Vagina (tissue), 2 donors: ENCODE measurements around the gene ZNF165. TPM values are rescaled to one million over a fixed set of nuclear protein-coding genes. Genes with fewer than 3 reads are reported as not detected.

Experiments
- DNase-seq, 2 donors: peaks; one replicate each; pipeline ENCODE4 v3.0.0-alpha.2; 2017; ENCODE audit errors: extremely low spot score in 2 of 2
- H3K27ac ChIP-seq: fragments of 200-600 bp; sonication (generic); one replicate; pipeline ENCODE4 v1.5.1; 2019
- H3K27me3 ChIP-seq: fragments of 200-600 bp; sonication (generic); one replicate; pipeline ENCODE4 v1.5.1; 2019
- H3K36me3 ChIP-seq, 2 donors: fragments of 200-600 bp; sonication (generic); one replicate each; pipeline ENCODE4 v1.5.1; 2017 to 2019
- H3K4me1 ChIP-seq: fragments of 200-600 bp; sonication (generic); one replicate; pipeline ENCODE4 v1.5.1; 2019
- H3K4me3 ChIP-seq, 2 donors: fragments of 200-600 bp; sonication (generic); 1 replicate in 1 of 2; 2 replicates in 1 of 2; pipeline ENCODE4 v1.5.1; 2016 to 2019
- H3K9me3 ChIP-seq: fragments of 200-600 bp; sonication (generic); one replicate; pipeline ENCODE4 v1.5.1; 2019
- POLR2A ChIP-seq, 2 donors: fragments of 450-650 bp; IDR thresholded peaks; one replicate each; pipeline ENCODE4 v1.6.1; 2017; ENCODE audit warnings: antibody characterized with exemption in 2 of 2, mild to moderate bottlenecking in 2 of 2, moderate library complexity in 2 of 2
- POLR2AphosphoS5 ChIP-seq, 2 donors: sonication (generic); formaldehyde crosslinking; IDR thresholded peaks; one replicate each; pipeline ENCODE4 v1.9.0; 2017; ENCODE audit warnings: antibody characterized with exemption in 2 of 2, mild to moderate bottlenecking in 2 of 2, low read depth in 1 of 2; ENCODE audit not compliant: insufficient read depth in 1 of 2
- intact Hi-C: fragments of 100-400 bp; cut with DNase I; formaldehyde crosslinking; loops from one replicate; pipeline ENCODE4 v1.15.1; 2023
- total RNA-seq: library from RNA; depleted of rRNA; stranded (reverse); fragments of >200 nt; gene quantifications from one replicate; pipeline ENCODE4 v1.2.3, GENCODE V29; 2016
- TF ChIP-seq, protein P1 (sequence below), 3 experiments: fragments of 450-650 bp in 2 of 3; fragments of 200-600 bp in 1 of 3; sonication (generic) in 1 of 3; IDR thresholded peaks; one replicate each; pipeline ENCODE4 v1.5.1; 2017 to 2019; ENCODE audit warnings: antibody characterized with exemption in 3 of 3, mild to moderate bottlenecking in 2 of 3, moderate library complexity in 2 of 3

Gene ZNF165
- total RNA-seq, 1 donor from 2014 or later: 3.7 TPM

DNA sequence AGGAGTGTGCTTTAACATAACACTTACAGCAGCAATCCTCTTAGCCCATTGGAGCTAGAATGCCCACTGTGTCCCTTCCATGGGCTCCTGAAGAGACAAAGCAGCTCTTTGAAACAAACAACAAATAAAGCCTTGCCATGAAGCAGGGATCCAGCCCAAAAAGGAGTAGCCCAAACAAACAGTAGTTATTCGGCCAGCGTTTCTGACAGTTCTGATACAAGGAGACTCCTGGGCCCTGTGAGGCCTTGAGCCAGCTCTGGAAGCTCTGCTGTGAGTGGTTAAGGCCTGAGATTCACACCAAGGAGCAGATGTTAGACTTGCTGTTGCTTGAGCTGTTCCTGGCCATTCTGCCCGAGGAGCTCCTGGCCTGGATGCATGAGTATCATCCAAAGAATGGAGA, 27.1 kb downstream of the ZNF165 start:
- intact Hi-C loops: no loop called here
- Histone ChIP-seq H3K4me3 (no peak overlapping the region), H3K27me3 (no peaks in the 10 kb centered on the region), H3K9me3 (no peaks in the 10 kb centered on the region), H3K27ac (no peak overlapping the region), H3K4me1 (peaks cover 6% of the 10 kb centered on the region), H3K36me3 (no peaks in the 10 kb centered on the region)
- DNase-seq: no peak
- TF ChIP-seq POLR2AphosphoS5 (IDR thresholded peaks at IDR 0.05; ENCODE audit: insufficient read depth in 1 of 2, low read depth in 1 of 2): no peak
- no peak for TF ChIP-seq POLR2A (IDR thresholded peaks at IDR 0.05)
- TF ChIP-seq, protein P1, sequence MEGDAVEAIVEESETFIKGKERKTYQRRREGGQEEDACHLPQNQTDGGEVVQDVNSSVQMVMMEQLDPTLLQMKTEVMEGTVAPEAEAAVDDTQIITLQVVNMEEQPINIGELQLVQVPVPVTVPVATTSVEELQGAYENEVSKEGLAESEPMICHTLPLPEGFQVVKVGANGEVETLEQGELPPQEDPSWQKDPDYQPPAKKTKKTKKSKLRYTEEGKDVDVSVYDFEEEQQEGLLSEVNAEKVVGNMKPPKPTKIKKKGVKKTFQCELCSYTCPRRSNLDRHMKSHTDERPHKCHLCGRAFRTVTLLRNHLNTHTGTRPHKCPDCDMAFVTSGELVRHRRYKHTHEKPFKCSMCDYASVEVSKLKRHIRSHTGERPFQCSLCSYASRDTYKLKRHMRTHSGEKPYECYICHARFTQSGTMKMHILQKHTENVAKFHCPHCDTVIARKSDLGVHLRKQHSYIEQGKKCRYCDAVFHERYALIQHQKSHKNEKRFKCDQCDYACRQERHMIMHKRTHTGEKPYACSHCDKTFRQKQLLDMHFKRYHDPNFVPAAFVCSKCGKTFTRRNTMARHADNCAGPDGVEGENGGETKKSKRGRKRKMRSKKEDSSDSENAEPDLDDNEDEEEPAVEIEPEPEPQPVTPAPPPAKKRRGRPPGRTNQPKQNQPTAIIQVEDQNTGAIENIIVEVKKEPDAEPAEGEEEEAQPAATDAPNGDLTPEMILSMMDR (IDR thresholded peaks at IDR 0.05): no peak

DNA sequence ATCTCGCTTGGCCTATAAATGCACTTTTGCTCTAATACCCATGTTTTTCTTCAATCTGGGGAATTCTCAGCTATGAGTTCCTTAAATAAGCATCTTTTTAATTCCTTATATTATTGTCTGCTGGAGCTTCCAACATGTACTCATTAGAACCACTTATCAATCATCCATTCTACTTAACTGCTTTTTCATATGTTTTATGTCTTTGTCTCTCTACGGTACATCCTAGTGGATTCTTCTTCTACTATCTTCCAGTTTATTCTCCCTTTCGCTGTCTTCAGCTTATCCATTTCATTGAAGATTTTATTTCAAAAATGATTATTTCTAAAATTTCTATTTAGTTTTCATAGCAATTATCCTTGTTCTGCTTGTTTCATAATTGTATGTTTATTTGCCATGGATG, 31.6 kb downstream of the ZNF165 start:
- DNase-seq: no peak
- no peaks in the 10 kb centered on the region for H3K9me3 ChIP-seq
- intact Hi-C loops: no loop called here

DNA sequence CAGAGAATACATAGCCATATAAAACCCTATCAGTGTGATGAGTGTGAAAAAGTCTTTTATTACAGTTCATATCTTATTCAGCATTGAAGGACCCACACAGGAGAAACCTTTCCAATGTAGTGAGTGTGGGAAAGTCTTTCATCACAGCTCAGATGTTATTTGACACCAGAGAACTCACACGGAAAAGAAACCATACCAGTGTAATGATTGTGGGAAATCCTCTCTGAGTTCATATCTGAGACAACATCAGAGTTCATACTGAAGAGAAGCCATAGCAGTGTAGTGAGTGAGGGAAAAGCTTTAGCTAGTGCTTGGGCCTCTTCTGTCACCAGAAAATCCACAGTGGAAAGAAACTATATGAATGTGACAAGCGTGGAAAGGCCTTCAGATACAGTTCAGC, 35.4 kb downstream of the ZNF165 start:
- TF ChIP-seq POLR2A (IDR thresholded peaks at IDR 0.05) (no peak), POLR2AphosphoS5 (IDR thresholded peaks at IDR 0.05; ENCODE audit: insufficient read depth in 1 of 2, low read depth in 1 of 2) (no peak)
- TF ChIP-seq, protein P1 (IDR thresholded peaks at IDR 0.05): no peak
- no peaks in the 10 kb centered on the region for H3K4me1 ChIP-seq
- no peaks in the 10 kb centered on the region for H3K9me3 ChIP-seq
- H3K36me3 ChIP-seq: peaks cover 0 to 13% of the 10 kb centered on the region in 2 donors
- H3K4me3 ChIP-seq: no peak overlapping the region
- no peak for DNase-seq
- intact Hi-C loops: no loop called here
- H3K27me3 ChIP-seq: no peaks in the 10 kb centered on the region
- no peak overlapping the region for H3K27ac ChIP-seq

More for the DNA sequence above, 31.6 kb downstream of the ZNF165 start:
- Histone ChIP-seq H3K27ac (no peak overlapping the region), H3K4me1 (no peaks in the 10 kb centered on the region), H3K36me3 (peaks cover 0 to 5% of the 10 kb centered on the region in 2 donors), H3K27me3 (no peaks in the 10 kb centered on the region), H3K4me3 (no peak overlapping the region)
- TF ChIP-seq, protein P1 (IDR thresholded peaks at IDR 0.05): no peak
- TF ChIP-seq POLR2AphosphoS5 (IDR thresholded peaks at IDR 0.05; ENCODE audit: insufficient read depth in 1 of 2, low read depth in 1 of 2): no peak
- TF ChIP-seq POLR2A (IDR thresholded peaks at IDR 0.05): no peak

DNA sequence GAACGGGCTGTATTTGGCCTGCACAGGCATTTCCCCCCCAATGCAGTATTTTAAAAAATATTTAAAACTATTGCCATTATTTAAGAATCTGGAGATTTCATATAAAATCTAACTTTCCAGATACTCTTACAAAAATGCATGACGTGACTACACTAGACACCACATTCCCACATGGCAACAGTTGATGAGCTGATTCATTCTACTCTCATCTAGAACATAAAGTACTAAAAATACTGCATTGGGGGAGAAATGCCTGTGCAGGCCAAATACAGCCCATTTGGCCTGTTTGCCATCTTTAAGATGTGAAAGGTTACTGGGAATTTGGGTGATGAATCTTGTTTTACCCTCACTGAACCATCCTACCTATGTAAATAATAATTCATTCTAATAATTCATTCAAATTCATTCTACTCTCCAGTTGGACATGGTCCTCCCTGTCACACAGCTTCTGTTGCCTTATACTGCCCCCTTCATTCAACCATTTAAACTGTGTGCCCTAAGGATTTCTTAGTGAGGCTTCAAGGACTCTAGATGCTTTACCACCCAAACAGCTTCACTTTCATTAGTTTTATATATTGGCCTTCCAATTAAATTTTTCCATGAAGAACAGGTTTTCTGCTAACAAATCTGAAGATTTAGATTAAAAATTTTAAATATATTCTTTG, 37.1 kb downstream of the ZNF165 start:
- no peak for DNase-seq
- Histone ChIP-seq H3K27ac (no peak overlapping the region), H3K4me3 (no peak overlapping the region), H3K9me3 (no peaks in the 10 kb centered on the region), H3K27me3 (no peaks in the 10 kb centered on the region), H3K36me3 (peaks cover 0 to 25% of the 10 kb centered on the region in 2 donors), H3K4me1 (no peaks in the 10 kb centered on the region)
- TF ChIP-seq, protein P1 (IDR thresholded peaks at IDR 0.05): no peak
- TF ChIP-seq POLR2AphosphoS5 (IDR thresholded peaks at IDR 0.05; ENCODE audit: insufficient read depth in 1 of 2, low read depth in 1 of 2) (no peak), POLR2A (IDR thresholded peaks at IDR 0.05) (no peak)
- intact Hi-C loops: no loop called here

DNA sequence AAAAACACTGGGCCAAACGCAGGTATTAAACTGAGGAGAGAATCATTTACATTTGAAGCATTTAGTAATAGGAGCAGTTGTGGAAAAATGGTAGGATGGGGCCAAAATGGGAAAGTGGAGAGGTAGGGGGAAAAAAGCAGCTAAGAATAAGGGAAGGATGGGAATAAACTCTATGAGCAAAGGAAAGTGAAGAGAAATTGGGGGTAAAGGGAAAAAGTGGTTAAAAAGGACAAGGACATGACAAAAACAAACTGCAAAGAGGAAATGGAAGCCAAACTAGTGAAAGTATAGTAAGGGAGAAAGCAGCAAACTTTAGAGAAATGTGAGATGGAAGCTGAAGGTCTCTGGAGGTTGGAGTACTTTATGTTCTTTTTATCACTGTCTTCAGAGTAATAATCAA, 37.8 kb downstream of the ZNF165 start:
- H3K36me3 ChIP-seq: peaks cover 0 to 25% of the 10 kb centered on the region in 2 donors
- intact Hi-C loops: no loop called here
- no peaks in the 10 kb centered on the region for H3K27me3 ChIP-seq
- H3K4me1 ChIP-seq: no peaks in the 10 kb centered on the region
- DNase-seq: no peak
- no peak overlapping the region for H3K4me3 ChIP-seq
- H3K27ac ChIP-seq: no peak overlapping the region
- TF ChIP-seq POLR2AphosphoS5 (IDR thresholded peaks at IDR 0.05; ENCODE audit: insufficient read depth in 1 of 2, low read depth in 1 of 2) (no peak), POLR2A (IDR thresholded peaks at IDR 0.05) (no peak)
- TF ChIP-seq, protein P1 (IDR thresholded peaks at IDR 0.05): no peak
- H3K9me3 ChIP-seq: no peaks in the 10 kb centered on the region
